Adrenal gland (tissue), 5 donors: ENCODE measurements around the gene TMEM45A.

Experiments used
- CTCF ChIP-seq, 6 experiments: fragments of 450-650 bp in 4 of 6; fragments of 200-600 bp in 2 of 6; sonication (generic) in 1 of 6; IDR thresholded peaks; 1 replicate in 5 of 6; 2 replicates in 1 of 6; pipeline versions ENCODE4 v1.5.1 to v1.8.0; 2016 to 2021; ENCODE audit warnings: antibody characterized with exemption in 6 of 6, mild to moderate bottlenecking in 2 of 6, moderate library complexity in 1 of 6
- POLR2A ChIP-seq, 2 donors: fragments of 450-650 bp; IDR thresholded peaks; one replicate each; pipeline ENCODE4 v1.6.1; 2017; ENCODE audit warnings: antibody characterized with exemption in 2 of 2, mild to moderate bottlenecking in 2 of 2, moderate library complexity in 1 of 2
- donor health status: DM: no; HTN: no; CAD: no.

GRCh38 chr3:100537646-100538338, 45.4 kb downstream of the TMEM45A start:
- TF ChIP-seq CTCF (IDR thresholded peaks at IDR 0.05) (no peak), POLR2A (IDR thresholded peaks at IDR 0.05) (no peak)
